ENCODE measurements around the gene WDR38.

Gene WDR38

GRCh38 chr9:124858330-124859046, 5.2 kb downstream of the WDR38 start:
- DNase-seq (ENCODE audit: low spot score): no peak

- no peak for DNase-seq (ENCODE audit: low spot score)
Measured at GRCh38 chr9:124859803-124860581, 6.7 kb downstream of the WDR38 start.

- no peak for DNase-seq (ENCODE audit: low spot score)
Measured at GRCh38 chr9:124860582-124861341, 7.5 kb downstream of the WDR38 start.

- peak; percentile 94 for DNase-seq (ENCODE audit: low spot score)
Measured at GRCh38 chr9:124861342-124862229, 8.3 kb downstream of the WDR38 start, which contains the start of the genes ARPC5L and RPL35. Gene ARPC5L, plus strand, starts transcription at chr9:124862130. Its CDS starts 7,161 bp downstream, at chr9:124869291. Gene RPL35, minus strand, starts transcription at chr9:124861957. Its CDS starts 45 bp downstream, at chr9:124861912.

- peak; percentile 33 for DNase-seq (ENCODE audit: low spot score)
Measured at GRCh38 chr9:124863371-124863871, 10.2 kb downstream of the WDR38 start.

- DNase-seq (ENCODE audit: low spot score): peak; percentile 93
Measured at GRCh38 chr9:124868511-124869465, 15.5 kb downstream of the WDR38 start.

GRCh38 chr9:124869466-124869985, 16.3 kb downstream of the WDR38 start:
- peak; percentile 41 for DNase-seq (ENCODE audit: low spot score)

- DNase-seq (ENCODE audit: low spot score): peak; percentile 53
Measured at GRCh38 chr9:124869986-124870560, 16.8 kb downstream of the WDR38 start.

- DNase-seq (ENCODE audit: low spot score): no peak
Measured at GRCh38 chr9:124870723-124871122, 17.5 kb downstream of the WDR38 start.

GRCh38 chr9:124871156-124871561, 17.9 kb downstream of the WDR38 start:
- no peak for DNase-seq (ENCODE audit: low spot score)

GRCh38 chr9:124873664-124874063, 20.4 kb downstream of the WDR38 start:
- DNase-seq (ENCODE audit: low spot score): no peak

GRCh38 chr9:124875501-124875900, 22.2 kb downstream of the WDR38 start:
- DNase-seq (ENCODE audit: low spot score): no peak

- DNase-seq (ENCODE audit: low spot score): no peak
Measured at GRCh38 chr9:124877021-124877782, 23.9 kb downstream of the WDR38 start.

GRCh38 chr9:124878021-124878420, 24.8 kb downstream of the WDR38 start:
- DNase-seq (ENCODE audit: low spot score): no peak

GRCh38 chr9:124878518-124878917, 25.3 kb downstream of the WDR38 start:
- DNase-seq (ENCODE audit: low spot score): no peak

- DNase-seq (ENCODE audit: low spot score): no peak
Measured at GRCh38 chr9:124879226-124879625, 26.0 kb downstream of the WDR38 start.

GRCh38 chr9:124880501-124880900, 27.2 kb downstream of the WDR38 start:
- no peak for DNase-seq (ENCODE audit: low spot score)

GRCh38 chr9:124881138-124881743, 28.0 kb downstream of the WDR38 start:
- DNase-seq (ENCODE audit: low spot score): no peak

Data from kidney tubule cell (primary cell).